Testis (tissue), 2 donors: ENCODE results near the gene TBKBP1.

Experiments used
- CTCF ChIP-seq, 3 experiments: fragments of 450-650 bp in 2 of 3; fragments of 200-600 bp in 1 of 3; sonication (generic) in 1 of 3; IDR thresholded peaks; one replicate each; pipeline ENCODE4 v1.5.1; 2016 to 2019; ENCODE audit warnings: antibody characterized with exemption in 3 of 3, mild to moderate bottlenecking in 2 of 3, moderate library complexity in 1 of 3
- POLR2A ChIP-seq: fragments of 450-650 bp; IDR thresholded peaks from one replicate; pipeline ENCODE4 v1.6.1; 2017; ENCODE audit warnings: antibody characterized with exemption, mild to moderate bottlenecking, moderate library complexity

GRCh38 chr17:47725446-47726111 lies 31.6 kb downstream of the TBKBP1 start:
- TF ChIP-seq CTCF (IDR thresholded peaks at IDR 0.05), result no peak
- TF ChIP-seq POLR2A, result no peak
